Thyroid gland (tissue), 4 donors: Measurements from ENCODE around the gene PTAR1. TPM values are rescaled to one million over a fixed set of nuclear protein-coding genes. Genes with fewer than 3 reads are reported as not detected.

Experiments used
- DNase-seq, 2 donors: peaks; one replicate each; pipeline ENCODE4 v3.0.0-alpha.2; 2019
- H3K27ac ChIP-seq, 3 donors: fragments of 200-600 bp; sonication (generic); 1 replicate in 2 of 3; 2 replicates in 1 of 3; pipeline ENCODE4 v1.5.1; 2016 to 2019; ENCODE audit warnings: mild to moderate bottlenecking in 1 of 3, moderate library complexity in 1 of 3
- H3K27me3 ChIP-seq: fragments of 200-600 bp; sonication (generic); one replicate; pipeline ENCODE4 v1.5.1; 2019
- H3K36me3 ChIP-seq, 2 donors: fragments of 200-600 bp; sonication (generic); one replicate each; pipeline ENCODE4 v1.5.1; 2016 to 2019
- H3K4me1 ChIP-seq, 2 donors: fragments of 200-600 bp; sonication (generic); one replicate each; pipeline ENCODE4 v1.5.1; 2017 to 2019
- H3K4me3 ChIP-seq, 3 donors: fragments of 200-600 bp; sonication (generic); replicated peaks in 1 of 3; 1 replicate in 2 of 3; 2 replicates in 1 of 3; pipeline ENCODE4 v1.5.1; 2016; ENCODE audit warnings: mild to moderate bottlenecking in 1 of 3
- H3K9me3 ChIP-seq: fragments of 200-600 bp; sonication (generic); one replicate; pipeline ENCODE4 v1.5.1; 2017
- POLR2A ChIP-seq, 2 donors: fragments of 450-650 bp; IDR thresholded peaks; one replicate each; pipeline ENCODE4 v1.6.1; 2017; ENCODE audit warnings: antibody characterized with exemption in 2 of 2, mild to moderate bottlenecking in 2 of 2, moderate library complexity in 1 of 2
- WGBS, 2 donors: methylation state at CpG; one replicate each; pipeline ENCODE4 v1.1.5; 2017; 5-methylcytosine and 5-hydroxymethylcytosine counted together
- intact Hi-C: fragments of 100-400 bp; cut with DNase I; formaldehyde crosslinking; loops from one replicate; pipeline ENCODE4 v1.15.1; 2023
- total RNA-seq, 4 donors: library from RNA; depleted of rRNA; stranded (reverse); fragments of >200 nt; gene quantifications; one replicate each; pipeline ENCODE4 v1.2.3, GENCODE V29; 2016
- TF ChIP-seq, protein P1 (sequence below), 6 experiments: fragments of 200-600 bp in 3 of 6; fragments of 450-650 bp in 3 of 6; sonication (generic) in 3 of 6; IDR thresholded peaks; one replicate each; pipeline ENCODE4 v1.5.1; 2016 to 2019; ENCODE audit warnings: antibody characterized with exemption in 6 of 6, mild to moderate bottlenecking in 2 of 6, inconsistent platforms in 1 of 6, moderate library complexity in 1 of 6

The PTAR1 gene
- total RNA-seq, 4 donors from 2014 or later, result 67.9 to 80.9 (median 74.5) TPM

DNA sequence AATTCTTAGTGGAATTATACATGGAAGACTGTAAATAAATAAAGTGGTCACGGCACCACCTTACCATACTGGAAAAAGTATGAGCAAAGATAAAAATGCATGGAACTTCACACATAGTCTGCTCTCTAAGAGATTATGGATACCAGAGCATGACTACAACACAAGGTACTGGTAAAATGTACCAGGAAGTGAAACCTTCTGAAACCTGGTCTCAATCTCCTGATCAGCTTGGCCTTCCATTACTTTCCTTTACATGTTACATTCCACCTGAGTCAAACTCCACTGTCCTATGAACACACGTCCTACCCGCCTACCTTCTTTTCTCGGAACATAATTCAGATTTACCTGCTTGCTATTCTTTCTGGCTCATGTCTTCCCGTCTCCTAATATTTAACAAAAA, 15.9 kb downstream of the PTAR1 start:
- no peaks in the 10 kb centered on the region for H3K9me3 ChIP-seq
- DNase-seq, result no peak
- 97 to 98% methylated on average over 5 of the region's 5 CpGs for WGBS, 2 donors
- no peak for TF ChIP-seq POLR2A (IDR thresholded peaks at IDR 0.05)
- TF ChIP-seq, protein P1, sequence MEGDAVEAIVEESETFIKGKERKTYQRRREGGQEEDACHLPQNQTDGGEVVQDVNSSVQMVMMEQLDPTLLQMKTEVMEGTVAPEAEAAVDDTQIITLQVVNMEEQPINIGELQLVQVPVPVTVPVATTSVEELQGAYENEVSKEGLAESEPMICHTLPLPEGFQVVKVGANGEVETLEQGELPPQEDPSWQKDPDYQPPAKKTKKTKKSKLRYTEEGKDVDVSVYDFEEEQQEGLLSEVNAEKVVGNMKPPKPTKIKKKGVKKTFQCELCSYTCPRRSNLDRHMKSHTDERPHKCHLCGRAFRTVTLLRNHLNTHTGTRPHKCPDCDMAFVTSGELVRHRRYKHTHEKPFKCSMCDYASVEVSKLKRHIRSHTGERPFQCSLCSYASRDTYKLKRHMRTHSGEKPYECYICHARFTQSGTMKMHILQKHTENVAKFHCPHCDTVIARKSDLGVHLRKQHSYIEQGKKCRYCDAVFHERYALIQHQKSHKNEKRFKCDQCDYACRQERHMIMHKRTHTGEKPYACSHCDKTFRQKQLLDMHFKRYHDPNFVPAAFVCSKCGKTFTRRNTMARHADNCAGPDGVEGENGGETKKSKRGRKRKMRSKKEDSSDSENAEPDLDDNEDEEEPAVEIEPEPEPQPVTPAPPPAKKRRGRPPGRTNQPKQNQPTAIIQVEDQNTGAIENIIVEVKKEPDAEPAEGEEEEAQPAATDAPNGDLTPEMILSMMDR (IDR thresholded peaks at IDR 0.05), result no peak
- H3K36me3 ChIP-seq, result peaks cover 0 to 3% of the 10 kb centered on the region in 2 donors
- intact Hi-C loops, result no loop called here
- H3K4me3 ChIP-seq, result no peak overlapping the region
- no peak overlapping the region for H3K27ac ChIP-seq
- H3K27me3 ChIP-seq, result no peaks in the 10 kb centered on the region
- H3K4me1 ChIP-seq, result peaks cover 10 to 11% of the 10 kb centered on the region in 2 donors

DNA sequence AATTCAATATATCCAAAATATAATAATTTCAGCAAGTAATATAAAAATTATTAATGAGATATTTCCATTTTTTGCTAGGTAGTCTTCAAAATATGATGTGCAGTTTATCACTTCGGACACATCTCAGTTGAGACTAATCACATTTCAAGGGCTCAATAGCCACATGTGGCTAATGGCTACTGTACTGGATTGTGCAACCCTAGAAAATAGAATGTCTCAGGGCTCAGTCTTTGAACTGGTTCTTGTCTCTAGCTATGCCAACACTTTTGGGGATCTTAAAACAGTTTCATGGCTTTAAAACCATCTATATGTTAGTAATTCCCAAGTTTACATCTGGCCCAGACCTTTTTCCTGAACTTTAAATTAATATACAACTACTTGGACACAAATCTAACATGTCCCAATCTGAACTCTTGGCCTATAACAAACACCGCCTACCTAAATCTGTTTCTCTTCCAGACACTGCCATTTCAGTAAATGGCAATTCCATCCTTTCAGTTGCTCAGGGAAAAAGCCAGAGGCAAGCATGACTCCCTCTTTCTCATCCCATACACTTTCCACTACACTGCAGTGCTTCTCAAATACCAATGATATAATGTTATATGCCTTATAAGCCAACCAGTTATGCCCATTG, 18.8 kb downstream of the PTAR1 start:
- H3K9me3 ChIP-seq, result no peaks in the 10 kb centered on the region
- no peaks in the 10 kb centered on the region for H3K27me3 ChIP-seq
- H3K27ac ChIP-seq, result no peak overlapping the region
- no peaks in the 10 kb centered on the region for H3K4me1 ChIP-seq
- H3K36me3 ChIP-seq, result peaks cover 0 to 3% of the 10 kb centered on the region in 2 donors
- no peak overlapping the region for H3K4me3 ChIP-seq
- intact Hi-C loops, result no loop called here
- WGBS, 2 donors, result 91 to 99% methylated on average over 2 of the region's 2 CpGs
- DNase-seq, result no peak
- TF ChIP-seq, protein P1 (IDR thresholded peaks at IDR 0.05), result no peak

DNA sequence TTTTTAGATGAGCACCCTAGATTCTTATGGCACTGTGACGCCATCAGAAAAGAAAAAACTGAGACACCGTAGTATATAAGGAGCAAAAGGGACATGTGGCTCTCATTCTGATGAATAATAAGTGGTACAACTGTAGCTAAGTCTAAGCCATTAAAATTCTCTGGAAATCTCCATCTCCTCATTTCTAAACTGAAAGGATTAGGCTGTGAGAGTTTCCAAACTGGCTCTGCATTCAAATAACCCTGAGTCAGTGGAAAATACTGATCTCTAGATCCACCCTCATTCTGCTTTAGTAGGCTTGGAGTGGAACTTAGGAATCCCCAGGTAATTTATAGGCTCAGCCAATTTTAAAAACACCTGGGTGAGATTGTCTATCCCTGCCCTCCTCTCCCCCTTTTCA, 28.5 kb downstream of the PTAR1 start:
- no peaks in the 10 kb centered on the region for H3K4me1 ChIP-seq
- no peaks in the 10 kb centered on the region for H3K9me3 ChIP-seq
- no peak overlapping the region for H3K4me3 ChIP-seq
- no peak for DNase-seq
- no peak for TF ChIP-seq POLR2A (IDR thresholded peaks at IDR 0.05)
- TF ChIP-seq, protein P1 (IDR thresholded peaks at IDR 0.05), result no peak
- H3K27ac ChIP-seq, result no peak overlapping the region
- no peaks in the 10 kb centered on the region for H3K27me3 ChIP-seq
- 95 to 98% methylated on average over 2 of the region's 2 CpGs for WGBS, 2 donors
- H3K36me3 ChIP-seq, result peaks cover 20 to 23% of the 10 kb centered on the region in 2 donors
- intact Hi-C loops, result no loop called here

DNA sequence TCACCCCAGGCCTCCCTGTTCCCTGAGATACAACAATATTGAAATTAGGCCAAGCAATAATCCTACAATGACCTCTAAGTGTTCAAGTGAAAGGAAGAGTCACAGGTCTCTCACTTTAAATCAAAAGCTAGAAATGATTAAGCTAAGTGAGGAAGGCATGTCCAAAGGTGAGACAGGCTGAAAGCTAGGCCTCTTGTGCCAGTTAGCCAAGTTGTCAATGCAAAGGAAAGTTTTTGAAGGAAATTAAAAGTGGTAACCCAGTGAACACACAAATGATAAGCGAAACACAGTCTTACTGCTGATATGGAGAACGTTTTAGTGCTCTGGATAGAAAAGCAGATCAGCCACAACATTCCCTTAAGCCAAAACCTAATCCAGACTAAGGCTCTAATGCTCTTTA, 39.8 kb downstream of the PTAR1 start:
- intact Hi-C loops, result no loop called here
- H3K36me3 ChIP-seq, result peaks cover 7 to 12% of the 10 kb centered on the region in 2 donors
- TF ChIP-seq, protein P1 (IDR thresholded peaks at IDR 0.05), result no peak
- no peak for TF ChIP-seq POLR2A (IDR thresholded peaks at IDR 0.05)

DNA sequence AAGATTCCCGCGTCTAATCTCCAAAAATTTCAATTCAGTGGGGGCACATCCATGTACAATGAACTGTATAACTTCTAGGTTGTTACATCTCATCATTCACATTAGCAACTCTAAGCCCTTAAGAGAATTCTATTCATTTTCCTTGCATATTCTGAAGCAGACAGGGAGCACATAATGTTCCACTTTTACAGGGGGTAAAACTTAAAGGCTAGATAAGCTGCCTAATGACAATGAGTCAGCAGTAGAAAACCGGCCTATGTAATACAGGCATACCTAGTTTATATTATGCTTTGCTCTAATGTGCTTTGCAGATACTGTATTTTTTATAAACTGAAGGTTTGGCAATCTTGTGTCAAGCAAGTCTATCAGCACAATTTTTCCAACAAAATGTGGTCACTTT, 40.4 kb downstream of the PTAR1 start:
- no peak for DNase-seq
- Histone ChIP-seq H3K27ac (no peak overlapping the region), H3K4me3 (no peak overlapping the region), H3K4me1 (no peaks in the 10 kb centered on the region), H3K27me3 (no peaks in the 10 kb centered on the region), H3K36me3 (peaks cover 7 to 11% of the 10 kb centered on the region in 2 donors), H3K9me3 (no peaks in the 10 kb centered on the region)
- WGBS, 2 donors, result 94 to 96% methylated on average over 3 of the region's 3 CpGs
- TF ChIP-seq POLR2A (IDR thresholded peaks at IDR 0.05), result no peak
- TF ChIP-seq, protein P1 (IDR thresholded peaks at IDR 0.05), result no peak
- intact Hi-C loops, result no loop called here

More for the DNA sequence above, 39.8 kb downstream of the PTAR1 start:
- 90 to 92% methylated on average over 2 of the region's 2 CpGs for WGBS, 2 donors
- Histone ChIP-seq H3K27ac (no peak overlapping the region), H3K9me3 (no peaks in the 10 kb centered on the region), H3K4me1 (no peaks in the 10 kb centered on the region), H3K4me3 (no peak overlapping the region), H3K27me3 (no peaks in the 10 kb centered on the region)
- no peak for DNase-seq
